Right atrium auricular region (tissue), 2 donors: ENCODE data around the gene STOML2. TPM values are rescaled to one million over a fixed set of nuclear protein-coding genes. Genes with fewer than 3 reads are reported as not detected.

ENCODE experiments used
- DNase-seq: peaks from one replicate; pipeline ENCODE4 v3.0.0-alpha.2; 2019; ENCODE audit warnings: low spot score
- H3K27ac ChIP-seq, 2 donors: fragments of 200-600 bp; sonication (generic); 1 replicate in 1 of 2; 2 replicates in 1 of 2; pipeline ENCODE4 v1.5.1; 2016 to 2019
- H3K27me3 ChIP-seq, 2 donors: fragments of 200-600 bp; sonication (generic); one replicate each; pipeline versions ENCODE4 v1.5.1 to v1.6.0; 2017 to 2019
- H3K36me3 ChIP-seq: fragments of 200-600 bp; sonication (generic); one replicate; pipeline ENCODE4 v1.5.1; 2016
- H3K4me1 ChIP-seq, 2 donors: fragments of 200-600 bp; sonication (generic); one replicate each; pipeline versions ENCODE4 v1.5.1 to v1.6.0; 2017 to 2019
- H3K4me3 ChIP-seq, 2 donors: fragments of 200-600 bp; sonication (generic); 1 replicate in 1 of 2; 2 replicates in 1 of 2; pipeline ENCODE4 v1.5.1; 2017 to 2019; ENCODE audit warnings: mild to moderate bottlenecking in 1 of 2, moderate library complexity in 1 of 2
- H3K9me3 ChIP-seq, 2 donors: fragments of 200-600 bp; sonication (generic); one replicate each; pipeline ENCODE4 v1.5.1; 2019
- CTCF ChIP-seq, 2 donors: fragments of 200-600 bp; sonication (generic); IDR thresholded peaks; one replicate each; pipeline ENCODE4 v1.5.1; 2019; ENCODE audit warnings: antibody characterized with exemption in 2 of 2
- total RNA-seq, 2 donors: library from RNA; depleted of rRNA; stranded (reverse); fragments of >200 nt; gene quantifications; one replicate each; pipeline ENCODE4 v1.1.0, GENCODE V29; 2016

The STOML2 gene
- total RNA-seq, 2 donors from 2014 or later, result 114 to 115 TPM

GRCh38 chr9:35114113-35114839 lies 11.3 kb upstream of the STOML2 start:
- H3K4me1 ChIP-seq, result peaks cover 0 to 69% of the 10 kb centered on the region in 2 donors
- H3K27ac ChIP-seq, result peak overlapping the region; percentile 90 to 98
- no peaks in the 10 kb centered on the region for H3K27me3 ChIP-seq
- H3K36me3 ChIP-seq, result no peaks in the 10 kb centered on the region
- no peak for TF ChIP-seq CTCF (IDR thresholded peaks at IDR 0.05)
- H3K4me3 ChIP-seq, result peak overlapping the region; percentile 62 to 65
- H3K9me3 ChIP-seq, result no peaks in the 10 kb centered on the region
- DNase-seq, result peak; percentile 95

GRCh38 chr9:35112257-35113020 lies 9.5 kb upstream of the STOML2 start:
- TF ChIP-seq CTCF (IDR thresholded peaks at IDR 0.05), result no peak
- Histone ChIP-seq H3K9me3 (no peaks in the 10 kb centered on the region), H3K36me3 (peaks cover 12% of the 10 kb centered on the region), H3K4me1 (peaks cover 0 to 71% of the 10 kb centered on the region in 2 donors), H3K27ac (peak overlapping the region; percentile 90 to 98), H3K4me3 (no peak overlapping the region), H3K27me3 (no peaks in the 10 kb centered on the region)
- DNase-seq, result peak; percentile 81

- H3K36me3 ChIP-seq, result peaks cover 24% of the 10 kb centered on the region
- no peak for TF ChIP-seq CTCF (IDR thresholded peaks at IDR 0.05)
- peak overlapping the region; percentile 90 to 98 for H3K27ac ChIP-seq
Measured at GRCh38 chr9:35111001-35111933, 8.3 kb upstream of the STOML2 start.

GRCh38 chr9:35110327-35110761 lies 7.4 kb upstream of the STOML2 start:
- H3K9me3 ChIP-seq, result no peaks in the 10 kb centered on the region
- peak overlapping the region; percentile 69 to 90 for H3K4me3 ChIP-seq
- H3K4me1 ChIP-seq, result peaks cover 0 to 58% of the 10 kb centered on the region in 2 donors
- H3K27me3 ChIP-seq, result no peaks in the 10 kb centered on the region
- no peak for DNase-seq
- H3K27ac ChIP-seq, result peak overlapping the region; percentile 90 to 98
- peaks cover 33% of the 10 kb centered on the region for H3K36me3 ChIP-seq
- TF ChIP-seq CTCF (IDR thresholded peaks at IDR 0.05), result no peak

More at GRCh38 chr9:35111001-35111933, 8.3 kb upstream of the STOML2 start:
- no peaks in the 10 kb centered on the region for H3K27me3 ChIP-seq
- H3K4me3 ChIP-seq, result peak overlapping the region; percentile 69 to 90
- peaks cover 0 to 60% of the 10 kb centered on the region in 2 donors for H3K4me1 ChIP-seq
- peak; percentile 99 for DNase-seq
- H3K9me3 ChIP-seq, result no peaks in the 10 kb centered on the region

- no peak for DNase-seq
- H3K27ac ChIP-seq, result no peak overlapping the region
- TF ChIP-seq CTCF (IDR thresholded peaks at IDR 0.05), result no peak
- no peak overlapping the region for H3K4me3 ChIP-seq
- no peaks in the 10 kb centered on the region for H3K9me3 ChIP-seq
- H3K4me1 ChIP-seq, result peaks cover 0 to 45% of the 10 kb centered on the region in 2 donors
- H3K36me3 ChIP-seq, result peaks cover 43% of the 10 kb centered on the region
- H3K27me3 ChIP-seq, result no peaks in the 10 kb centered on the region
Measured at GRCh38 chr9:35108946-35109575, 6.1 kb upstream of the STOML2 start.
